ENCODE measurements around the gene ZNF8. TPM values are rescaled to one million over a fixed set of nuclear protein-coding genes. Genes with fewer than 3 reads are reported as not detected.
A peak's percentile ranks its signal among the peaks of the same experiment; 100 is the strongest.

The ZNF8 gene
- total and polyA plus RNA-seq, 7 donors, result 0.60 to 8.6 (median 4.9) TPM

DNA sequence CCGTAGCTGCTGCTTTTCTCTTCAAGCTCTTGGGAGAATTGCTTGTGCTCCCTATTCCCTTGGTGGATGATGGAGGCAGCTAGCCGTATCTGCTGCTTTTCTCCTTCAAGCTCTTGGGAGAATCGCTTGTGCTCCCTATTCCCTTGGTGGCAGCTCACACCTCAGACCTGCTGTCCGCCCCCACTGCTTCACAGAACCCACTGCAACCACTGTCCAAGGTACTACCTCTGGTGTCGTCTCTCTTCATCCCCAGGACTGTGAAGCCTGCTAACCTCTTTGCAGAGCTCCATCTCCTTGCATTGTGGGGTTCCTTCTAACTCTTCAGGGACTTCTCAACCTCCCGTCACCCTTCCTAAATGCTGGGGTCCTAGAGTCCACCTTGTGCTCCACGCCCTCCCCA is 21.9 kb downstream of the ZNF8 start:
- no peak for DNase-seq
- Histone ChIP-seq H3K4me1 (peaks cover 0 to under 1% (median under 1%) of the 10 kb centered on the region in 4 donors), H3K9me3 (peaks cover 0 to 5% (median 3%) of the 10 kb centered on the region in 4 donors), H3K36me3 (peaks cover 7 to 65% (median 16%) of the 10 kb centered on the region in 4 donors), H3K27me3 (no peaks in the 10 kb centered on the region), H3K27ac (no peak overlapping the region), H3K4me3 (no peak overlapping the region)
- intact Hi-C loops (cut with DNase I), result loop anchor here (5.0 kb wide), 1 partner anchor 118 kb away; the partner anchor contains the start of gene ZNF274
- TF ChIP-seq POLR2AphosphoS5 (IDR thresholded peaks at IDR 0.05), result no peak
- TF ChIP-seq POLR2A (IDR thresholded peaks at IDR 0.05), result no peak
- TF ChIP-seq EP300 (IDR thresholded peaks at IDR 0.05), result no peak
- no peak for TF ChIP-seq CTCF (IDR thresholded peaks at IDR 0.05)
- WGBS, 2 donors, result 97 to 98% methylated on average over 7 of the region's 7 CpGs

DNA sequence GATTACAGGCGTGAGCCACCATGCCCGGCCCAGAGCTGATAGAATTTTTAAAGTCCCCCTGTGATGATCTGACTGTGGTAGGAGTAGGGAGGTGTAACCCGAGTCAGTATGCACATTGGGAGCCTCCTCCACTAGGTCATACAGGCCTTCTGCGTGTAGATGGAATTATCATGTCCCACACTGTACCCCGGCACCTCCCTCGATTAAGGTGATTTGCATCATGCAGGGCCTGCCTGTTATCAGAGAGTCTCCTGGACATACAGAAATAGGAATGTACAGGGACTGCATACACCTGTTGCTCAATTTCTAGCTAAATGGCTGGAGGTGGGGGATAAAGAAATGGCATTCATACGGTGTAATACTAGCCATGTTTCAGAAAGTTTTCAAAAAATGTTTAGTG is 25.5 kb downstream of the ZNF8 start:
- no peak for DNase-seq
- Histone ChIP-seq H3K4me3 (peak overlapping the region in 1 of 4 donors; percentile 89), H3K27me3 (no peaks in the 10 kb centered on the region), H3K9me3 (no peaks in the 10 kb centered on the region), H3K27ac (peak overlapping the region in 3 of 4 donors; percentile 88 to 93 (median 91)), H3K36me3 (peaks cover 12 to 52% (median 13%) of the 10 kb centered on the region in 4 donors), H3K4me1 (peaks cover 0 to 17% (median 14%) of the 10 kb centered on the region in 4 donors)
- WGBS, 2 donors, result 90 to 93% methylated on average over 7 of the region's 7 CpGs
- TF ChIP-seq CTCF (IDR thresholded peaks at IDR 0.05) (no peak), POLR2AphosphoS5 (IDR thresholded peaks at IDR 0.05) (no peak)
- intact Hi-C loops (cut with DNase I), result loop anchor here (2.0 to 5.0 kb wide), 2 partner anchors 25 to 122 kb away; partner anchors contain the start of genes ZNF274 and ZNF8

- Histone ChIP-seq H3K27ac (peak overlapping the region; percentile 88 to 93 (median 90)), H3K9me3 (no peaks in the 10 kb centered on the region), H3K36me3 (peaks cover 12 to 51% (median 13%) of the 10 kb centered on the region in 4 donors), H3K27me3 (no peaks in the 10 kb centered on the region), H3K4me3 (peak overlapping the region; percentile 12 to 90 (median 84)), H3K4me1 (peaks cover 0 to 17% (median 14%) of the 10 kb centered on the region in 4 donors)
- no peak for TF ChIP-seq POLR2AphosphoS5 (IDR thresholded peaks at IDR 0.05)
- TF ChIP-seq CTCF (IDR thresholded peaks at IDR 0.05), result no peak
- TF ChIP-seq POLR2A (IDR thresholded peaks at IDR 0.05), result no peak
- TF ChIP-seq EP300 (IDR thresholded peaks at IDR 0.05), result no peak
- 27 to 37% methylated on average over 7 of the region's 7 CpGs for WGBS, 2 donors
- intact Hi-C loops (cut with DNase I), result loop anchor here (1.0 to 5.0 kb wide), 3 partner anchors 23 to 122 kb away; partner anchors contain the start of genes ZNF274 and ZNF8
- DNase-seq, result no peak
These were observed 26.0 kb downstream of the ZNF8 start for GRCh38 chr19:58304748-58305064.

DNA sequence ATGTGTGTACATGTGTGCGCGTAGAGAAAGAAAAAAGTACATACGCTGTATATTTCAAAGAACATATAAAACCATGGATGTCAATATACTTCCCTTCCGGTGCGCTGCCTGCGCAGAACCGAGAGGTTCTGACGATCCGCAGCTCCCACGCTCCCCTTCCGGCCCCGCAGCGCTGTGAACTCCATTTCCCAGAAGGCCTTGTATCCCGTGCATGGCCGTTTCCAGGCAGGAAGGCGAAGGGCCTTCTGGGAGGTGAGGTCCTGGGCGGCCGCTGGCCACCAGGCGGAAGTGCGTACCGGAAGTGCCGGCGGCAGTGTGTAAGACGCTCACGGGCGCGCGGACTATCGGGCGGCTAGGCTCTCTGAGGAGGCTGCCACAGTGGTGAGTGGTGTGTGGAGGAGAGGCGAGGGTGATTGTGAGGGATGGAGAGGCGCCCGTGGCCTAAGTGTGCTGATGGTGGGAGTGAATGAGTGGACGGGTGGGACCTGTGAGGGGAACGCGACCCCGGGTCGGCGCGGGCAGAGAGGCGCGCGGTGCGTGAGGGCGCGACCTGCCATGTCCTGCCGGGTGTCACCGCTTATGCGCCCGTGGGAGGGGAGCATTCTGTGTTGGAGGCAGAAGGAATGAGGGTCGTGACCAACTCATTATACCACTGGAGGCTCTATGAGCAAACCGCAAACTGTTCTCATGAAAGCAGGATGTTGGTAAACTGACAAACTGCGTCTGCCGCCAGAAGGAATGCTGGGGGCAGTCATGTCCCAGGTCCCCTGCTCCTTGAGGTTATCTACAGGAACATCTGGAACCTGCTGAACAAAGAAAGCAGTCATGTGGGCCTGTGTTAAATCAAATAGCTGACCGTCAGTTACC is 26.5 kb downstream of the ZNF8 start, which contains the start of gene ERVK3-1:
ERVK3-1 (plus strand) TSS at position 313 of the 867 bp plus-strand sequence. CDS start 6,792 bp downstream, outside the sequence.
- Histone ChIP-seq H3K27ac (peak within 1 kb of the TSS; percentile 88 to 93 (median 90)), H3K36me3 (peaks cover 6 to 45% (median 9%) of the 10 kb centered on the region in 4 donors), H3K4me1 (peaks cover 0 to 17% (median 14%) of the 10 kb centered on the region in 4 donors), H3K9me3 (no peaks in the 10 kb centered on the region), H3K27me3 (no peaks in the 10 kb centered on the region), H3K4me3 (peak within 1 kb of the TSS; percentile 80 to 93 (median 90))
- intact Hi-C loops (cut with DNase I), result loop anchor here (1.0 to 2.0 kb wide), 2 partner anchors 22 to 26 kb away; partner anchors contain the start of gene ZNF8
- TF ChIP-seq CTCF (IDR thresholded peaks at IDR 0.05) (peak in 3 of 4 experiments; percentile 21 to 44 (median 36)), POLR2A (IDR thresholded peaks at IDR 0.05) (peak; percentile 83 to 88), EP300 (IDR thresholded peaks at IDR 0.05) (peak in 1 of 4 donors; percentile 62), POLR2AphosphoS5 (IDR thresholded peaks at IDR 0.05) (peak; percentile 97 to 98 (median 98))
- 1% methylated on average over 55 of the region's 55 CpGs for WGBS, 2 donors
- DNase-seq, result peak; percentile 98

Measured in sigmoid colon (tissue), 7 donors.